Measurements from ENCODE around the gene MYO18A.

MYO18A gene

DNA sequence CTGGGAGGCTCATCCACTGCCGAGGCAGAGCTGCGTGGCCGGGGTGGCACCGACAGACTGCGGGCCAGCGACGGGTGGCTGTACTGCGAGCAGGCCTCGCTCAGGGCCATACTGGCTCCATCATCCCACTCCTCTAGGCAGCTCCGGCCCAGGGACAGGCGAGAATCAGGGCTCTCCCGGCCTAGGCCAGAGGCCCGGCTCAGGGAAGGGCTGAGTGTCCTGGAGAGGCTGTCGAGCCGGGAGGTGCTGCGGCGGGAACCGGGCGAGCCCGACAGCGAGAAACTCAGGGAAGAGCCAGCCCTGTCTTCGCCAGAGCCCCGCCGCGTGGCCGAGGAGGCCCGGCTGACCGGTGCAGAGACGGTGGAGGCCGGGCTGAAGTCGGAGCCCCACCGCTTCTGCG lies 99.9 kb downstream of the MYO18A start:
- DNase-seq (ENCODE audit: low read depth, low spot score) = no peak

DNA sequence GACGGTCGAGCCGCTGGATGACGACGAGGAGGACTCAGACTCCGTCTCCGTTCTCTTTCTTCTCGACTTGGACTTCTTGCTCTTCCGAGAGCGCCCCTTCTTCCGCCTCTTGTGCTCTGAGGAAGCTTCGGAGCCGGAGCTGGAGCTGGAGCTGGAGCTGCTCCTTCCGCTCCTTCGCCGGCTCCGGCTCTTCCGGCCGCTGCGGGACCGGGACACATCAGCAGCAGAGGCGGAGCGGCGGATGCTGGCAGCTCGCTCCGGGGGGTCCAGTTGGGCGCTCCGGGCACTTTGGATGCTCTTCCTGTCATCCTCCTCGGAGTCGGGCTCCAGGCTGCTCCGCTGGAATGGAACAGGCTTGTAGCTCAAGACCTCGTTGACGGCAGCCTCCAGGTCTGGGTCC lies 100.3 kb downstream of the MYO18A start:
- DNase-seq (ENCODE audit: low read depth, low spot score) = no peak

DNA sequence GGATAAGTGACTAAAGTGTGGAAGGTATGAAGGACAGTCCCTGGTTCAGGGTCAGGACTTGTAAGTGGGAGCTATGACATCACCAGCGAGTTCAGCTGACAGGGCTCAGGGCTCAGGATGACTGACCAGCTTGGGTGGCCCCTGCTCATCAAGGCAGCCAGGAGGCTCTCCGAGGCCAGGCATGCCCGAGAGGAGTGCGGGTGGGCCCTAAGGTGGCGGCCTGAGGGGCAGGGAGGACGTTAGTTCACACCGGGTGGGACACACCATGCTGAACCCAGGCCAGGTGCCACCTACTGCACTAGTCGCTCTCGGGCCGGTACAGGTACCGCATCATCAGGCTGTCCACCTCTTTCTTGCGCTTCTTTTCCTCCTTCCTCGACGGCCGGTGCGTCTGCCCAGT lies 100.8 kb downstream of the MYO18A start:
- no peak for DNase-seq (ENCODE audit: low read depth, low spot score)

DNA sequence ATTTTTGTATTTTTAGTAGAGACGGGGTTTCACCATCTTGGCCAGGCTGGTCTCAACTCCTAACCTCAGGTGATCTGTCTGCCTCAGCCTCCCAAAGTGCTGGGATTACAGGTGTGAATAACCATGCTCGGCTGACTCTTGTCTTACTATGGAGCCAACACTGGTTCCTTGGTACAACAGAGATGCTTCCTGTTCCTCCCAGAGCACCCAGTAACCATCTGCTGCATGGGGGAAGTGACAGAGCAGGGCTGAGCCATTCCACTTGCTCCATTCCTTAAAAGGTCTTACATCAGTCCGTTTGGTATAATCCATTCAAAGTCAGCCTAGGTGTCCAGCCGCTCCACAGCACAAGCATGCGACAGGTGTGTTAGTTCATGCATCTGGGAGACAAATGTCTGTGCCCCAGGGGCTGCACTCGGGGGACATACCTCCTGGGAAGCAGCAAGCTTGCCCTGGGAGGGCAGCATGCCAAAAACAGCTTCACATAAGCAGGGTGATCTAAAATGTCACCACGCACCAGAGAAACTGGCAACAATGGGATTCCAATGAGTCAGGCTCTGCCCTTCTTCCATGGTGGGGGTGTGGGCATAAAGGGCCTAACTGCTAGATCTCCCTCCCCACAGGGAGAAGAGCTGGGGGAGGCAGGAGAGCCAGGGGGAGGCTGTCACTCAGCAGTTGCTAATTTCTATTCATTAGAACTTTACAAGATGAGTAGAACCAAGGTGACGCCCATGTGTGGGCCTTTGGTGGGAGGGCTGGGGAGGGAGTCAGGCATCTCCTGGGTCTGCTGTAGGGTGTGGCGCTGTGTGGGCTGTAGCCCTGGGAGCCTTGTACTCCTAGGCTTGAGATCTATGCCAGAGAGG lies 101.8 kb downstream of the MYO18A start:
- DNase-seq (ENCODE audit: low read depth, low spot score) = no peak

DNA sequence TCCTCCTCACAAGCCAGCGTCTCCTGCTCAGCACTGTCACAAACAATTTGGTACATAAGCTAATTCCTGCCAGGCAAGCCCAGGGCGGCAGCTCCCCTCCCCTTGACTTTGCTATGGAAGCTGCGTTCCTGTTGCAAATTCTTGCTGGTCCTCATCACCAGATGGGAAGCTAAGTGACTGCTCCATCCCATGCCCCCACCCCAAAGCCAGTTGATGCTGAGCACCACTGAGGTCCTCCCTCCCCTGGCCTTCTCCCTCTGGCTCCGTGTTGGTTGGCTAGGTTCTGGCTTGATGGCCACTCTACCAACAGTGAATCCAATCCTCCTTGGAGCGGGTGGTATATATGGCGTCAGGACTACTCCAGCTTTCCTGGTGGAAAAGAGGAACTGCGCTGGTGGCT lies 102.9 kb downstream of the MYO18A start:
- no peak for DNase-seq (ENCODE audit: low read depth, low spot score)

DNA sequence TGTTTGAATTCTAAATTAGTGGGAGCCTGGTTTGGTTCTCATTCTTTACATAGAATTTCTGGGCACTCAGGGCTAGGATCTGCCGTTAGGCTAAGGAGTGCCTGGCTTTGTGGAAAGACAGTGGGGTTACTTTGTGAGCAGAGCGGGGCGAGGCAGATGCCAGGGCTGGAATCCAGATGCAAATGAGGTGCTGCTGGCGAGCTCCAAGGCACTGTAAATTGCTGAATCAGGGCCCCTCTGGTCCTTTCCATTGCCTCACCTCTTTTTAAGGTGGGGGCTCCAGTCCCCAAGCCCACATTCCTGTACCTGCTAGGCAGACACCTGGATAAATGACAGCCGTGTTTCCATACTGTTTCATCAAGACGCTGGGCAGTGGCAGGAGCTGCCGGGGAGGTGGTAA lies 103.5 kb downstream of the MYO18A start:
- DNase-seq (ENCODE audit: low read depth, low spot score) = no peak

DNA sequence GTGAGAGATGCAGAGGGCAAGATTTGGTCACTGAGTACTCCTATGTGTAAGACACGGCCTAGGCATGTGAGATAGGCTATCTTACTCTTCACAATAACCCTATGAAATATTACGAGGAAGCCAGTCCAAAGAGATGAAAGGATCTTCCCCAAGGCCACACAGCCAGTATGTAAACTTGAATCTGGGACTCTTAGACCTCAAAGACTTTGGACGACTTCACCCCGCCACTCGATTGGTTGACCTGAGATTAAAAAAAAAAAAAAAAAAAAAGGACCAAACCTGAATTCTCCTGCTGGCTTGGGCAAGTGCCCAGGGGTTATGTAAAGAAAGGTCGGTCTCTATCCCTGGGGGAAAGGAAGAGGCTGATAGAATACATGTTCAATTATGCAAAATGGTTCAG lies 104.1 kb downstream of the MYO18A start:
- DNase-seq (ENCODE audit: low read depth, low spot score) = no peak

DNA sequence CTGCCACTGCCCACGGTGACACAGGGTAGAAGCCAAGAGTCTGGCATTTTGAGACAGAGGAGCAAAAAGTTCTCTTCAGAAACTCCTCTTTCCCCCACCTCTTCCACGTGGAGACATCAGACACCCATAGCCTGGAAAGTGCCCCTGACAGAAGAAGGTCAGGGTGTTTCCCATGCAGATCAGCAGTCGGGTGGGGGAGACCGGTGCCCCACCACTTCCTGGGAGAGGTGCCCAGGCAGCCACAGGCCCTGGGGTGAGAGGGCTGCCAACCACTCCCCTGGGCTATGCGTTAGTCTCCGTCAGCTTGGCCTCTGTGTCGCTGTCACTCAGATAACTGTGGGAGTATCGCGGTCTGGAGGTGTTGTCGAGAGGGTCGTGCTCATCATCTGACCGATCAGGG lies 105.7 kb downstream of the MYO18A start:
- DNase-seq (ENCODE audit: low read depth, low spot score) = no peak

DNA sequence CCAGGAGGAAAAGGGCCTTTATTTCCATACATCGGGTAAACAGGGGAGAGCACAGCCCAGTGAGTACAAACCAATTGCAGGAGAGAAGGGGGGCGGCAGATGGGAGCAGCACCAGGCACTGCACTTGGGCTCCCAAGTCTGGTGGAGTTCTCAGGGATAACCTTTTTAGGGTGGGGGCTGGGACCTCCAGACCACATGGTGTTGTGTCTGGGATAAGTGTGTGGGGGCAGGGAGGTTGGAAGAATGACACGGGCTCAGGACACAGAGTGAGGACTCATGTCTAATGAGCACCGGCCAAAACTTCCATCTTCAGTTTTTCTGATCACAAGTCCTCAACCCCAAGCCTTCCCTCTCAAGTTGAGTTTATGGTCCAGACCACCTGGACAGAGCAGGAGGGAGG lies 106.7 kb downstream of the MYO18A start:
- no peak for DNase-seq (ENCODE audit: low read depth, low spot score)

DNA sequence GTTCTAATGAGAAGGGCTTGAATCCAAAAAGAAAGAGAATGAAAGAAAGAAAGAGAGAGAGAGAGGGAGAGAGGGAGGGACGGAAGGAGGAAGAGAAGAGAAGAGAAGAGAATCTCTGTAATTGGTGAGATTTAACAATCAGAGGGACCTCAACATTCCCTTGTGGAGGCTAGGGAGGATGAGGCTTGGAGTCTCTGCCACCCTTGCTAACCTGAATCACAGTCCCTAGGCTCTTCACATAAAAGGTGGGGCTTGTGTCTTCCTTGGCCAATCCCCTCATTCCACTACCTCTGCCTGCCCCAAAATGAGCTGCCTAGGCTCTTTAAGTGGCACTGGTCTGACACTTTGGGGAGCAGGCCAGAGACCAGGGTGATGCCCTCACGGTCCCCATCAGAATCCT lies 107.2 kb downstream of the MYO18A start:
- no peak for DNase-seq (ENCODE audit: low read depth, low spot score)

DNA sequence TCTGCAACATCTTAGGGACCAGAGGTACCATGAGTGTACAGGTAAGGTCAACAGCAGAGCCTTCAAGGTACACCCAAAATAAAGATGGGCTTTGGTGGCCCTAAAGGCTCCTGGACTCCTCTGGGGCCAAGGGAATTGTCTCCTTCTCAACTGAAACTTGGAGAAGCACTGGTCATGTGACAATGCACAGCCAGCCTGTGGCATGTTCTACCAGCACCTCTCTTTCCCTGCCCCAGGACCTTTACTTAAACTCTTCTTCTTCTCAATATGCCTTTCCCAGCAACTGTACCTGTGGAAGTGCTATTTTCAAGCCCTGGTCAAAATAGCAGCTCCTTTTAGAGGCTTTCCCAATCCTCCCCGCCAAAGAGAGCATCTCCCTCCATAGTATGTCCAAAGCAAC lies 108.9 kb downstream of the MYO18A start:
- no peak for DNase-seq (ENCODE audit: low read depth, low spot score)

DNA sequence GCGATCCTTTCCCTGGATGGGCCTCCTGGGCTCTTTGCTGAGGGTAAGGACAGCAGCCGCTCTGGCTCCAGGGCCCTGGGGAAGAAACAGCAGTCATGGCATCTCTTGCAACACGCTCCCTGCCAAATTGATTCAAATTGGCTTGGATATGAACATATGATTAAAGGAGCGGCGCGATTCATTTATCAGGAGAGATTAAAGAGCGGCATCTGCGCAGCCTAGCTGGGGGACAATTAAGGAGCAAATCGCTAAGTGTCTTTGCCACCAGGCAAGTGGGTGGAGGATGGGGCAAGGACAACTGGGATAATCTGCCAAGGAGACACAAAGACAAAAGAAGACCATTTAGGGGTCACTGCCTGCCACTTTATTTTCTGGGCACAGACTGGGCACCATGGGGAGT lies 109.4 kb downstream of the MYO18A start:
- no peak for DNase-seq (ENCODE audit: low read depth, low spot score)

DNA sequence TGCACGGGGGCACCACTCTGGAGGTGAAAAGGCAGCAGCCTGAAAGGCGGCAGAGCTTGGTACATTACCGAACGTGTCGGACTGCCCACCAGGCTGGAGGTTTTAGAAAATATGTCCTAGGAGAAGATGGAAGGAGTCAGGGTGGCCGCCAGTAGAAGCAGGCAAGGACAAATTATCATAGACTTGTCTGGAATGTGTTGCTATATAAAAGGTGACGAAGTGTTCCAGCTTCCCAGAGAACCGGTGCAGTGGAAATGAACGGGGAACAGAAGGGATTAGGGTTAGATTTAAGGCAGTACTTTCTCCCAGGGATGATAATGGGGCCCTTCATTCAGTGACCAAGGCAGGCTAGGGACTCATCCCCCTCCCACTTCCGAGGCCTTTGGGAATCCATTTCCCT lies 109.9 kb downstream of the MYO18A start:
- DNase-seq (ENCODE audit: low read depth, low spot score) = no peak

DNA sequence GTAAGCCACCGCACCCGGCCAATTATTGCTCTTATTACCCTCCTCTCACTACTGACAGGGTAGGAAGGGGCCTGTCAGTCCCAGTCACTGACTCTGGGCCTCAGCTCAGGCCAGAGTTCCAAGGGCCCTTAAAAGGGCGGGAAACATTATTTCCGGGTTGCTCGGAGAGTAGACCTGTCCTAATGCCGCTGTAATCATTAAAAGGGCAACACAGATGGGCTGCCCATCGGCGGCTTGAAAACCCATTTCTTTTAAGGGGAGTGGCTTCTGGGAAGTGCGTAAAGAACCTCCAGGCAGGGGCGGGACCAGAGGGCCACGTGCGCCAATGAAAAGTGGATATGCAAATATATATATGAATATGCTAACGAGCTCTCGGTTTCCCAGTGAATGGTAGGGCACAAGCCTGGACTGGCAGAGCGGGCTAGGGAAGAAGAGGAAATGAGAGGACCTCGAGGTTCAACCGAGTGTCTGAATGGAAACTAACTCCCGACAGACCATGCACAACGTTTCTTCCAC lies 110.6 kb downstream of the MYO18A start:
- DNase-seq (ENCODE audit: low read depth, low spot score) = no peak

DNA sequence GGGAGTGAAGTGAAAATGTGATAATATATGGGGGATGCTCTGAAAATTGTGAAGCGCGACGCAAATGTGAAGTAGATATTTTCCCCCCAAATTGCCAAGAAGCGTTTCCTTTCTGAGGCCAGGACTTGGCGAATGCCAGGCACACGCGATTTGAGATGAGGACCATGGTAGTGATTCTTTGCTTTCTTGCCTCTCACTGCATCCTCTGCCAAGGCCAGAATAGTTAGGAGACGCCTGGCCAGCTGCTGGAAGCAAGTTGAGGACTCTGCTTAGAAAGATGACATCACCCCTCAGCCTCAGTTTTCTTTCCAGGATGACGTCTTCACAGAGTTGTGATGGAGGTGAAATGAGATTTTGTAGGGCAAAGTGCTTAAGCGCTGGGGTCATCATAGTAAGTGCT lies 111.4 kb downstream of the MYO18A start:
- no peak for DNase-seq (ENCODE audit: low read depth, low spot score)

DNA sequence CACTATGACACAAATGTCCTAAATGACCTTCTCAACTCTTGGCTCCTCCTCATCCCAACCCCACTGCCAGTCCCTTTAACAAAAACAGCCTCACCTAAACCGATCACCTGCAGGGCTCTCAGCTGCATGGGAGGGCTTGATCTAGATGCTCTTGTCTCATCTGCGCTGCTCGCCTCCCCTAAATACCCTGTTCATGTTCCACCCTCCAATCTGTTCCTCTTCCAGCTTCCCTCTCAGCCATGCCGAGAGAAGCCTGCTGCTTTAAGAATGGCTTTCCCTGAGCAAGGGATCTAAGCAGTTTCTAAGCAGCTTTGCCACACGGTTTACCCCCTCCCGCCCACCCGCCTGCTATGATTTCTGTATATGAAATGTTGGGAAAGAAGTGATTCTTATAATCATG lies 113.6 kb downstream of the MYO18A start:
- no peak for DNase-seq (ENCODE audit: low read depth, low spot score)

DNA sequence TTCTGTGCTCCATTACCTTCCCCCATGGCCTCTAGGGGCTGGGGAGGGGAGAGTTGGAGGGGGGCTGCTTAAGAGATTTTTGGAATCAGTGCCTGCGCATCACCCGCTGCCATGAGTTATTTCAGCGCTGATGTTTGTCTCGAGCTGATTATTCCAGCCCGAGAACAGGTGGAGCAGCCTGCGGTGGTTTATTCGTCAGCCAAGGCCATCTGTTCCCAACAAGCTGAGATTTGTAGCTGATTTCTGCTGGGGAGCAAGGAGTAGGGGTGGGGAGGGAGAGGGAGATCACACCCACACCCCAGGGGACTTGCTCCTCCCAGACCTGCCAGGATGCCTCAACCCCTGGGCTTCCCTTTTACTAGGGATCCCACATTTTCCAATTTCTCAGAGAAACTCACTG lies 114.2 kb downstream of the MYO18A start:
- no peak for DNase-seq (ENCODE audit: low read depth, low spot score)

DNA sequence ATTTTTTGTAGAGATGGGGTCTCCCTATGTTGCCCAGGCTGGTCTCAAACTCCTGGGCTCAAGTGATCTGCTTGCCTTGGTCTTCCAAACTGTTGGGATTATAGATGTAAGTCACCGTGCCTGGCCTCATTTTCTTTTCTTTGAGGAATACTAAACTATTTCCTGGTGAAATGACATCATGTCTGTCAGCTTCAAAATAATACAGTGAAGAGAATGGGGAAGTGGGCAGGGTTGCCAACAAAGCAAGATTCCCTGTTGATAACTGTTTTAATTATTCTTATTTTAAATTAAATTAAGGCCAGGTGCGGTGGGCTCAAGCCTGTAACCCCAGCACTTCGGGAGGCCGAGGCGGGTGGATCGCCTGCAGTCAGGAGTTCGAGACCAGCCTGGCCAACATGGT lies 116.2 kb downstream of the MYO18A start:
- no peak for DNase-seq (ENCODE audit: low read depth, low spot score)

DNA sequence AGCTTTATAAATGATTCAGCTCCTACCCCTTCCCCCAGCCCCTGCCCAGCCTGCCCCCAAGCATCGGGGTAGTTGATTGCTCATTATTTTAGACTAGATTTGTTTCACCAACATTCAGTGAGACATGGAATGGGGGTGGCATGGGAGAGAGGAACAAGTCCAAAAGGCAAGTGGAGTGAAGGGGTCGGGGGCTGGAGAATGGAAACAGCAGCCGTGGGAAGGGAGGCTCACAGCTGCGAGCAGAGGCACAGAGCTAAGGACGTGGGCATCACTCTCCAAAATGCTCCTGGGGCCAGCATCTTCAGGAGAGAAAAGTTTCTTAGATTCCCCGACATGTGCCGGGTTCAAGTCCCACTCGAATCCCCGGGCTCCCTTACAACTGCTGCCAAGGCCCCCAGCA lies 118.0 kb downstream of the MYO18A start:
- DNase-seq (ENCODE audit: low read depth, low spot score) = no peak

DNA sequence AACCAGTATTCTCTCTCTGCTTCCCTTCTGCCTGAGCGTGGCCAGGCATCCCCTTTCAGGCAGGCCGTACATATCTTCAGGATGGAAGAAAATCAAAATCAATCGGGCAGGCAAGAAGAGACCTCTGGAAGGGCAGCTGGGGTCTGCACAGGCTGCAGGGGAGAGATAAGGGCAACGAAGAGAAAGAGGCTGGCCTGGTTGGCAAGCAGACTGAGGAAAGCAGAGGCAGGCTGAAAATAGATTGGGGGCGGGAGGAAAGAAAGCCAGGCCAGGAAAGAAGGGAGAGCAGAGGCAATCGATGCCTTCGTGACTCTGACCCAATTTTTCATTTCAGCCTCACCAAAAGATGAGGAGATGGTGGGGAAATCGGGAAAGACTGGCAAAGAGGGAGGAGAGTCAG lies 119.2 kb downstream of the MYO18A start:
- no peak for DNase-seq (ENCODE audit: low read depth, low spot score)

DNA sequence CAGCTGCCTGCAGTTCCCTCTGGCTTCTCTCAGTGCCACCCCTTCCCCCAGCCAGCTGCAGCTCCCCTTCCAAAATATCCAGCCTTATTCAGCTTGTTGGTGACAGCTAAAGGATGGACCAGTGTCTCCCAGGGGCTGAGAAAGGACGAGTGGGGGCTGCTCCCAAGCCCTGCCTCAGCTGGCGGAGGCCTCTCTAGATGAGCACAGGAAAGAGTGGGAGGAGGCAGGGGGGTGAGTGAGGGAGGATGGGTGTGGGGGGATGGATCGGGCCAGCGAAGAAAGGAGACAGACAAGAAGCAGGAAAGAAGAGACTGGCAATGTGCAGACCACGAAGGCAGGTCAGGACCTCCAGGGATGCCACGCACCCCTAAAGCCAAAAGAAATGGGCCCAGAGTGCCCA lies 119.7 kb downstream of the MYO18A start:
- no peak for DNase-seq (ENCODE audit: low read depth, low spot score)

DNA sequence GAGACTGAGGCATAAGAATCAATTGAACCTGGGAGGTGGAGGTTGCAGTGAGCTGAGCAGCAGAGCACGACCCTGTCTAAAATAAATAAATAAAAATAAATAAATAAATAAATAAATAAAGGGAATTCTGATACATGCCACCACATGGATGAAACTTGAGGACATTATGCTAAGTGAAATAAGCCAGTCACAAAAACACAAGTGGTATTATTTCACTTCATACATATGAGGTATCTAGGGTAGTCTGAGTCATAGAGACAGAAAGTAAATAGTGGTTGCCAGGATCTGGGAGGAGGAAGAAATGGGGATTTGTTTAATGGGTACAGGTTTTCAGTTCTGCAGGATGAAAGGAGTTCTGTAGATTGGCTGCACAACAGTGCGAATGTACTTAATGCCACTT lies 120.9 kb downstream of the MYO18A start:
- DNase-seq (ENCODE audit: low read depth, low spot score) = no peak

DNA sequence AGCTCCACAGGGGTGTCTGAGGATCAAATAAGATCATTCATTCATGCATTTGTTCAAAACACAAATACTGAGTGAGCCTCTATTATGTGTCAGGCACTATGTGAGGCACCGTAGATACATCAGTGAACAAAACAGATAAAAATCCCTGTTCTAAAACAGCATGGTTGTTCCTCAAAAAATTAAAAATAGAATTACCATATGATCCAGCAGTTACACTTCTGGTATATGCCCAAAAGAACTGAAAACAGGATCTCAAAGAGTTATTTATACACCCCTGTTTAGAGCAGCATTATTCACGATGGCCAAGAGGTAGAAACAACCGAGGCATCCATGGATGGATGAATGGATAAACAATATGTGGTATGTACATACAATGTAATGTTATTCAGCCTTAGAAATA lies 121.8 kb downstream of the MYO18A start:
- DNase-seq (ENCODE audit: low read depth, low spot score) = no peak

DNA sequence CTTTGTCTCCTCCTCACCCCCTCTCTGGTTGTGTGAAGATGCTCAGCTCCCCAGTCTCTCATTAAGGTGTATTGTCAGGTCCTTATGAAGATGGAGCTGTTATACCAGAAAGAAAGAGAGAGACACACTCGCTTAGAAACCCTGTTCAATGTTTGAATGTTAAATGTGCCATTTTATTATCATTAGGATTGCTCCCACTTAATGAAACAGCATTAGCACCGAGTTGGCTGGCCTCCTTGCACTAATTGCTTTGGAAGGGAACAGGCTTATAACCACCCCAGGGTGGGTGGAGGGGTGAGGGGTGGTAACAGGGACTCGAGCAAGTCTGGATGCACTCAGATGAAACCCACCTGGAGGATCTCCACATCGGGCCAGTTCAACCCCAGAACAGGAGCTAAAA lies 122.8 kb downstream of the MYO18A start:
- no peak for DNase-seq (ENCODE audit: low read depth, low spot score)
